Motor neuron (in vitro differentiated cells): ENCODE results near the gene DAAM2. TPM values are rescaled to one million over a fixed set of nuclear protein-coding genes. Genes with fewer than 3 reads are reported as not detected.

ENCODE experiments used
- ATAC-seq, 8 experiments: fragments of 200-7000 bp; cut with Tn5 transposase; replicated peaks in 6 of 8; 2 replicates each; pipeline ENCODE4 v1.8.0; 2021; ENCODE audit warnings: mild to moderate bottlenecking in 8 of 8, moderate library complexity in 8 of 8
- H3K27ac ChIP-seq, 2 donors: fragments of 250-450 bp; sonication (Bioruptor Pico); 2 replicates each; pipeline ENCODE4 v1.9.0; 2021; ENCODE audit warnings: antibody characterized with exemption in 2 of 2, mild to moderate bottlenecking in 2 of 2, moderate library complexity in 1 of 2
- H3K4me1 ChIP-seq, 2 donors: fragments of 250-450 bp; sonication (Bioruptor Pico); replicated peaks in 1 of 2; 2 replicates each; pipeline ENCODE4 v1.6.1; 2021; ENCODE audit warnings: antibody characterized with exemption in 2 of 2, mild to moderate bottlenecking in 2 of 2, moderate library complexity in 1 of 2
- H3K4me3 ChIP-seq, 5 donors: fragments of 250-450 bp; sonication (Bioruptor Pico); 2 replicates each; pipeline ENCODE4 v1.9.0; 2021; ENCODE audit warnings: antibody characterized with exemption in 5 of 5, mild to moderate bottlenecking in 5 of 5, moderate library complexity in 4 of 5
- WGBS, 10 experiments: fragments of 450-650 bp; shearing (Covaris generic); methylation state at CpG; one replicate each; pipeline ENCODE4 v1.0.0; 2022; 5-methylcytosine and 5-hydroxymethylcytosine counted together
- in situ Hi-C, 9 experiments: fragments of 400-800 bp; cut with MboI; loops; one replicate each; pipeline ENCODE4 v1.15.0; 2021; ENCODE audit warnings: low sequenced_read_pairs in 9 of 9, low pct_unique_long_range_greater_than_20kb in 2 of 9; ENCODE audit not compliant: unreplicated experiment in 9 of 9
- total RNA-seq, 8 experiments: library from RNA; unstranded; fragments of 300-600 nt; gene quantifications; 2 replicates each; pipeline versions ENCODE4 v1.2.3 to v1.2.4, GENCODE V29; 2022

Gene DAAM2
- total RNA-seq, 8 experiments from 2014 or later: 0.60 to 11.3 (median 2.4) TPM

DNA sequence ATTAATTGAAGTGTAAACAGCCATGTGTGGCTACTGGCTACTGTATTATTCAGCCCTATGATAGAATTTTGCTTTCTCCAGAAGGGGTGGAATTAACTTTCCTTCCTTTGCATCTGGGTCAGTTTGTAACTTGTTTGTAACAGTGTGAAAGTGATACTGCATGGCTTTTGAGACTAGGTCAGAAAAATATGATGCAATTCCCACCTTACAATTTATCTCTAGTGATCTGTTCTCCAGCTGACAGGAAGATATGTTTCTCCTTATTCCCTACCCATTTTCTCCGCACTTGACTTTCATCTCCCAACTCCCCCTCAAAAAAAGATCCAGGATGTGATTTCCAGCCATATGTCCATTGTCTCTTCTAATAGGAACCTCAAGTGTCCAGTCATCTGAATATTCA is 144.7 kb downstream of the DAAM2 start:
- 33 to 100% (median 96%) methylated on average over 1 of the region's 1 CpG; no CpG with 5 or more reads in 2 of the 10 experiments for WGBS, 10 experiments
- H3K4me3 ChIP-seq: no peak overlapping the region
- no peak overlapping the region for H3K27ac ChIP-seq
- in situ Hi-C loops: no loop called here
- H3K4me1 ChIP-seq: peaks cover 7 to 15% of the 10 kb centered on the region in 2 donors
- ATAC-seq: no peak

DNA sequence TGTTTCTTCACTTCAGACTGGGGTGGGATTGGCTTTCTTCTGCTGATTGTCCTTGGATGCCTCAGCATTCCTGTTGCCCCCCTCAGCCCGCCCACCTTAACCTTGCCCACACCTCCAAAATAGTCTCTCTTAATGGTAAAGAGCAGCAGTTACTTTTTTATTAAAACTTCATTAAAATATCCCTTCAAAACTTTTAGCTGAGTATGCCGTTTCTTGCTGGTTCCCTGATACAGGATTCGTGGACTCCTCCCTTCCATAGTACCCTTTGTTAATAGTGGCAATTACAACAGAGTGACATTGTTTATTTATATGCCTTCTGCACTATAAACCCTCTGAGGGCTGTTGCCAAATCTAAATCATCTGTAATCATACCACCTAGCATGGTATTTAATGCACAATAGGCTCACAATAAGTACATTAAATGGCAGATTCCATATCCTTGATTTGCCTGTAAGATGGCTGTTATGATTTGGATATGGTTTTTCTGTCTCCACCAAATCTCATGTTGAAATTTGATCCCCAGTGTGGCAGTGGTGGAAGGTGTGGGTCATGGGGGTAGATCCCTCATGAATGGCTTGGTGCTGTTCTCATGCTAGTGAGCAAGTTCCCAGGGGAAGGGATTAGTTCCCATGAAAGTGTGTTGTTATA is 145.6 kb downstream of the DAAM2 start:
- peaks cover 7% of the 10 kb centered on the region in 2 donors for H3K4me1 ChIP-seq
- in situ Hi-C loops: no loop called here
- 11 to 100% (median 75%) methylated on average over 1 to 3 of the region's 3 CpGs; no CpG with 5 or more reads in 2 of the 10 experiments for WGBS, 10 experiments
- no peak overlapping the region for H3K27ac ChIP-seq
- no peak for ATAC-seq
- no peak overlapping the region for H3K4me3 ChIP-seq

DNA sequence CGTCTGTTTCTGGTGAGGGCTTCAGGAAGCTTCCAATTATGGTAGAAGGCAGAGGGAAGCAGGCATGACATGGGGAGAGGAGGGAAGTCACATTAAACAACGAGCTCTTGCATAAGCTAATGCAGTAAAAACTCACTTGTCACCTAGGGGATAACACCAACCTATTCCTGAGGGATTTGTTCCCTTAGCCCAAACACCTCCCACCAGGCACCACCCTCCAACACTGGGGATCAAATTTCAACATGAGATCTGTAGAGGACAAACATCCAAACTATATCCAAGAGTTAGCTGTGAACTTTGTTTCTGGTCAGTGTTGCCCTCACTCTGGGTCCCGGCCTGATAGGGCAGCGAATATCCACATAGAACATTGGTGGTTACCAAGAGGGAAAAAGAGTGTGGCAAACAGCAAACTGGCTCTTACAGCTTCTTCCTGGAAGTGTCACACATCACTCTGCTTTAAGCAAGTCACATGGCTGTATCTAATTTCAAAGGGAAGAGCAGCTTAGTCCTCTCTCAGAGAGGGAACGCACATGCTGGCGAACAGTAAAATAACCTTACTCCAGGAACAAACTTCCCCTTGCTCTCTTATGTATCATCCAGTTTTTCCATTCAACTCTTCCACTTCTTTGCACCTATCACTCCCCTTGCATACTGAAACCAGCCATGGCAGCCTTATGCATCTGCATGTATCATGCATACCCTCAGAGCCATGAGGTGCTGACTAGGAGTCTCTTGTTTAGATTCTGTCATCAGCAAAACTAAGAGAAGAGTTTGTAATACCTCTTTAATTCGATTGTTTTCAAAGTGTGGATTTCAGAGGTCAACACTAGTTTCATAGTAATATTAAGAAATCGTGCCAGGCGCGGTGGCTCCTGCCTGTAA is 146.8 kb downstream of the DAAM2 start:
- in situ Hi-C loops: no loop called here
- Histone ChIP-seq H3K27ac (no peak overlapping the region), H3K4me1 (no peaks in the 10 kb centered on the region), H3K4me3 (no peak overlapping the region)
- ATAC-seq: peak in 3 of 8 experiments; percentile 17 to 65 (median 44)
- 21 to 94% (median 81%) methylated on average over 1 to 9 of the region's 10 CpGs for WGBS, 10 experiments

DNA sequence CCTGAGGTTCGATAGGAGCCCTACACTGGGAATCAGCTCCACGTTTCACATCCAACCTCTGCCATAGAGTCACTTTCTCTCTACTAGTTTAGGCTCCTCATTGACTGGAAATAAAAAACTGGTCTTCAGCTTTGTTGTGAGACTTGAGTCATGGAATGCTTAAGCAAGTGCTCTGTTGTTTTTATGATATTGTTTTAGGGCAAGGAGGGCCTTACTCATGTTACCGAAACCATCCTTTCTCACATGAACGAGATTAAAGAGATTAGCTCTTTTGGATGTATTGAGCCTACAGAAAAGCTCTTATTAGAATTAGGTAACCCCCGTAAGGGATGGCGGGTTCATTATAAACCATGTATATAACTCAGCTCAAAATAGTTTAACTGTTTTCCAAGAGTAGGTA is 149.0 kb downstream of the DAAM2 start:
- Histone ChIP-seq H3K27ac (no peak overlapping the region), H3K4me1 (no peaks in the 10 kb centered on the region), H3K4me3 (no peak overlapping the region)
- 33 to 100% (median 98%) methylated on average over 1 to 6 of the region's 6 CpGs; no CpG with 5 or more reads in 1 of the 10 experiments for WGBS, 10 experiments
- ATAC-seq: no peak
- in situ Hi-C loops: no loop called here

DNA sequence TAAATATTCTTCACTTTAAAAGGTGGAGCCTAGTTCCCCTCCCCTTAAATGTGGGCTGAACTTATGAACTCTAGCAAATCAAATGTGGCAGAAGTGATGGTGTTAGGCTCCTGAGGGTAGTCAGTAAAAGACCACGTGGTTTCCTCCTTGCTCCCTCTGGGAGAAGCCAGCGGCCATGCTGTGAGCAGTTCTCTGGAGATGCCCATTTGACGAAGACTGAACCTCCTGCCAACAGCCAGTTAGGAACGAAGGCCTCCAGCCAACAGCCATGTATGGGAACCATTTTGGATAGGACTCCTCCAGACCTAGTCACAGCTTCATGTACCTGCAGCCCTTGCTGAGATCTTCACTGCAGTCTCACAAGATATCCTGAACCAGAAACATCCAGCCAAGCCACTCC is 149.6 kb downstream of the DAAM2 start:
- ATAC-seq: no peak
- Histone ChIP-seq H3K4me3 (no peak overlapping the region), H3K27ac (no peak overlapping the region), H3K4me1 (no peaks in the 10 kb centered on the region)
- WGBS, 10 experiments: 20 to 100% (median 75%) methylated on average over 1 to 4 of the region's 4 CpGs; no CpG with 5 or more reads in 2 of the 10 experiments
- in situ Hi-C loops: no loop called here

DNA sequence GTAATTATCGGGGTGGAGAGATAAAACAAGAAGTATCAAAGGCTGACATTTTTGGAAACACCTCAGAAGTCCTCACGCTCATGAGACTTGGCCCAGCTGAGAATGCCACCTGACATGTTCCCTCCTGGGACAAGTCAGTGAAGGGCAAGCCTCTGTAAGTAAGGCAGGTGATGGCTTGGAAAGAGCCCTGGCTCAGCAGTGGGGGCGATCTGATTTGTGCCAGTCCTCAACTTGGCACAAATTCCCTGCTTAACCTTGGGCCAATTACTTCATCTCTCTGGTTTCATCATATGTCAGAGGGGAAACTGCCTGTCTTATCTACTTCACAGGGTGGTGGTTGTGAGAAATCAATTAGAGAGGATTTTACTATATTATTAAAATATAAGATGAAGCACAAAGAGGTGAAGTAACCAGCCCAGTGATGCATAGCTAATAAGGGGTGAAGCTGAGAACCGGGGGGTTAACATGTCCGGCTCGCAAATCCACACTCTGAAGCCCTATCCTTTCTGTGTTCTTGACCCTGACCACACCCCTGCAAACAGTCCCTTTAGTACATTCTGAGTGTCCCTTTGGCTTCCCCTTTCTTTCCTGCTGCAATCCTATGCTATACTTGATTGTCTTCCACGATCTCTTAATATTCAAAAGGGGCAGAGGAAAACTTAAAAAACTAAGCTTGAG is 150.9 kb downstream of the DAAM2 start:
- in situ Hi-C loops: no loop called here
- Histone ChIP-seq H3K4me3 (no peak overlapping the region), H3K4me1 (no peaks in the 10 kb centered on the region), H3K27ac (no peak overlapping the region)
- 20 to 96% (median 71%) methylated on average over 1 to 7 of the region's 7 CpGs; no CpG with 5 or more reads in 2 of the 10 experiments for WGBS, 10 experiments
- no peak for ATAC-seq

DNA sequence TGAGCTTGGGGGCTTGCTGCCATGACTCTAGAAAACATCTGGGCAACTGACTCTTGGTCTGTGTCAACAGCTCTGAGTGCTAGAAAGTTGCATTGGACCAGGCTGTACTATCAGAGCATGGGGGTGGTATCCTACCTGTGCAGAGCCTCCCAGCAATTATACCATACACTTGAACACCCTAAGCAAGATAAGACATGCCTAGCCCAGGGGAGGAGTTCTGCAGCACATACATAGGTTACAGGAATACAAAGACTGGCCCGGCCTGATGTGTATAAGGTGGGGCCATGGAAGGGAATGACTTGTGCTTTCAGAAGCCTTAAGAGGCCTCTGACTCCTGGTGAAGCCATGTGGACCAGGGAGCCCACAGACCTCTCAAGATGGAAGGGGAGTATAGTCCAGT is 153.4 kb downstream of the DAAM2 start:
- WGBS, 10 experiments: 67 to 88% methylated on average over 1 of the region's 1 CpG; no CpG with 5 or more reads in 8 of the 10 experiments
- H3K4me1 ChIP-seq: no peaks in the 10 kb centered on the region
- H3K27ac ChIP-seq: no peak overlapping the region
- ATAC-seq: no peak
- no peak overlapping the region for H3K4me3 ChIP-seq
- in situ Hi-C loops: no loop called here

DNA sequence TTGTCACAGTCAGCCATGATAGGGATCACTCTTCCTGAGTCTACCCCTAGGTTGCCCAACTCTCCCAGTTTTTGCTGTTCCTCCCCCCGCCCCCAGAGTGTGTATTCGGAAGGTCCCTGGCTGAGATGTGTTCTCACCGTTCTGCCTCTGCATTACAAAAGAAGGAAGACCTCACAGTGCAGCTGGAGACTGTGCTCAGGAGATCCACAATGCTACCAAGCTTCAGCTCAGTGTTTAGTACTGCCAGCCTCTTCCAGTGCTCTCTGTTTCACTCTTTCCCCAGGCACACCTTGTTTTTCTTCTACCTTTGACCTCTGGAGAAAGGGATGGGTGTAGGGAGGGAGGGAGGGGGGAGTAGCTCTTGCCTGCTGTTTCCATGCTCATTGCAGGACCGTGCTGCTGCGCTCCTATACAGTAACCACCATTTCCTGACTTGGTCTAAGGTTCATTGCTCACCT is 155.5 kb downstream of the DAAM2 start:
- no peaks in the 10 kb centered on the region for H3K4me1 ChIP-seq
- ATAC-seq: no peak
- WGBS, 10 experiments: 10 to 70% (median 39%) methylated on average over 2 to 5 of the region's 5 CpGs; no CpG with 5 or more reads in 7 of the 10 experiments
- no peak overlapping the region for H3K27ac ChIP-seq
- H3K4me3 ChIP-seq: no peak overlapping the region
- in situ Hi-C loops: no loop called here

DNA sequence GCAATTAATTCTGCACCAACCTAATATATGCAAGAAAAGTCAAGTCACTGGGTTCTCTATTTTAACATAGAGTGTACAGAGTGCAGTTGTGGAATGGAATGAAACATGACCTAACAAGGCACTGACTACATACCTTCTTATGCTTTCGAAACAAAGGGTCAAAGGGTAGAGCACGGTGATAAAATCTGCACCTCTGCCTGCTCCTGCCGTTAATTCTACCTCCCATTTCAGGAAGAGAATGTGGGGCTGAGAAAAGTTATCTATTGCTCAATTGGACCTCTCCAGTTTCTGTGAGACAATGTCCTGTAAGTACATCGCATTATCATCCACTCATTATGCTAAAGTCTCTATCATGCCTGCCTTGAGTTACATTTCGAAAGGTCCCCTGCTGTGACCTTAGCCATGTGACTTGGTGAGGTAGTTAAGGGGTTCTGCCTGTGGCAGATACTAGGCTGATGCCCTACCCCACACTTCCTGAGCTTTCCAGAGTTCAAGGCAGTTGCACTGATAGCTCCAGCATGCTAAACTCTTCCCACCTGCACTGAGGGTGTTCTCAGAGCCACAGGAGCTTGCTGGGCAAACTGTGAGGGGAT is 156.1 kb downstream of the DAAM2 start:
- no peak overlapping the region for H3K4me3 ChIP-seq
- ATAC-seq: peak in 1 of 8 experiments; percentile 38
- H3K4me1 ChIP-seq: no peaks in the 10 kb centered on the region
- in situ Hi-C loops: no loop called here
- H3K27ac ChIP-seq: no peak overlapping the region
- whole genome bisulfite sequencing, 10 experiments: 40 to 100% (median 67%) methylated on average over 1 to 4 of the region's 5 CpGs; no CpG with 5 or more reads in 1 of the 10 experiments

DNA sequence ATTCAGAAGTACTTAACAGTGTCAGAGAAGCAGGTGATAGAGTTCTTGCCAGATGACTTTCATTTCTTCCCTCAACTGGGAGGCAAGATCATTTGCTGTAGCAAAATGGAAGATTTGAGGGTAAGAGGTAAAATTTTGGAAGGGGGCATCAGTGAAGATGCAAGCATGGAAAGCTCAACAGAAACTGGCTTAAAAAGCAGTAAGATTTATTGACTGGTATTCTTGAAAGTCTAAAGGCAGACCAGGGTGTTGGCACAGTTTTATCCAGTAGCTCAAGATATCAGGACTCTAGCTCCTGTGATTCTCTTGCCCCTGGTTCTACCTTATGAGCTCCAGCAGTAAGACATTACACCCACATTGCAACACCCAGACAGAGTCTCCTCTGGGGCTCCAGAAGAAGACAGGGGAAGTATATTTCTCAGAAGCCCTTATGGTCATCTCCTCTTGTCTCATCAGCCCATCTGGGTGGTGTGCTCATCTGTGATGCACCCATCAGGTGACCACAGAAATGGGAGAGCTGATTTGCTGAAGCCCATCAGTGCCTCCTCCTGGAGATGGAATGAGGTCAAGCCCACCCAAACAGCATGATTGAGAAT is 158.0 kb downstream of the DAAM2 start:
- Histone ChIP-seq H3K4me3 (no peak overlapping the region), H3K27ac (no peak overlapping the region), H3K4me1 (no peaks in the 10 kb centered on the region)
- in situ Hi-C loops: no loop called here
- no peak for ATAC-seq

DNA sequence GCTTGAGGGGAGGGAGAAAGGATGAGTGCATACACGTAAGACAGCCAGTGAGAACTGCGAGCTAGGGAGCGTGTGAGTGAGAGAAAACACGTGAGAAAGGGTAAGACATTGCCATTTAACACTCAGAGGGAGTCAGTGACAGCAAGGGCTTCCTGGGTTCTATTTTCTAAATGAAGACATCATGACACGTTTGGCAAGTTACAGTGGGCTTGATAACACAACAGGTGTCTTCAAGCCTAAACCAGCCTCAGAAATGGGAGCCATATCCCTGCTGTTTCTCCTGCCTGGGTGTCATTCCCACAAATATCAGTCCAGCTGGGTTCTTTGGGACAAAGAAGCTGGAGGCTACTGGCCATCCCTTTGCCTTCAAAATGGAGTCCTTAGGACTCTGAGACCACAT is 159.0 kb downstream of the DAAM2 start:
- Histone ChIP-seq H3K27ac (no peak overlapping the region), H3K4me1 (no peaks in the 10 kb centered on the region), H3K4me3 (no peak overlapping the region)
- no peak for ATAC-seq
- WGBS, 10 experiments: 33 to 82% (median 58%) methylated on average over 1 to 5 of the region's 5 CpGs; no CpG with 5 or more reads in 2 of the 10 experiments
- in situ Hi-C loops: no loop called here

DNA sequence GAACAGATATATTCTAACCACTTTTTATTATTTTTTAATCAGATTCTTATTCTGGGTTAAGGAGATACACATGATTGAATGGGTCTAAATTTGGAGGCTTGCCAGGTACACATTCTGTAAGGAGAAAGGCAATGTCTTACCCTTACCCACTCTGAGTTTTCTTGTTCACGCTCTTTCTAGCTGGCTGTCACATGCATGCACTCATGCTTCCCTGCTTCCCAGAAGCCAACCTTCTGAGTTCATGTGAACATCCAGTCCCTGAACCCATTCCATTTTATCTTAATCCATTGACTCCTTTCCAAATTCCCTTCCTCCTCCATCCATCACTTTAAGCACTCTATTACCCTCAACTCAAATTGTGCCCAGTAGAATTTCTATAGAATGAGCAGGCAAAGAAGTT is 159.5 kb downstream of the DAAM2 start:
- H3K4me1 ChIP-seq: no peaks in the 10 kb centered on the region
- ATAC-seq: no peak
- WGBS, 10 experiments: 0 to 100% (median 82%) methylated on average over 1 of the region's 1 CpG; no CpG with 5 or more reads in 3 of the 10 experiments
- in situ Hi-C loops: no loop called here
- H3K4me3 ChIP-seq: no peak overlapping the region
- no peak overlapping the region for H3K27ac ChIP-seq
